ACHN (cell line): ENCODE results near the gene ISL2.
"Not testable (repeated sequence)": the region's sequence is repeated elsewhere in the genome, so short reads cannot be mapped to it uniquely, and the experiment has no call there.

Experiments used
- DNase-seq: peaks from one replicate; pipeline ENCODE4 v3.0.0-alpha.2; 2015
- in situ Hi-C: cut with HindIII; loops from 2 replicates; pipeline ENCODE4 v1.10.0; 2017; ENCODE audit warnings: low sequenced_read_pairs, low pct_ligation_motif_present, low pct_unique_long_range_greater_than_20kb

Gene ISL2

DNA sequence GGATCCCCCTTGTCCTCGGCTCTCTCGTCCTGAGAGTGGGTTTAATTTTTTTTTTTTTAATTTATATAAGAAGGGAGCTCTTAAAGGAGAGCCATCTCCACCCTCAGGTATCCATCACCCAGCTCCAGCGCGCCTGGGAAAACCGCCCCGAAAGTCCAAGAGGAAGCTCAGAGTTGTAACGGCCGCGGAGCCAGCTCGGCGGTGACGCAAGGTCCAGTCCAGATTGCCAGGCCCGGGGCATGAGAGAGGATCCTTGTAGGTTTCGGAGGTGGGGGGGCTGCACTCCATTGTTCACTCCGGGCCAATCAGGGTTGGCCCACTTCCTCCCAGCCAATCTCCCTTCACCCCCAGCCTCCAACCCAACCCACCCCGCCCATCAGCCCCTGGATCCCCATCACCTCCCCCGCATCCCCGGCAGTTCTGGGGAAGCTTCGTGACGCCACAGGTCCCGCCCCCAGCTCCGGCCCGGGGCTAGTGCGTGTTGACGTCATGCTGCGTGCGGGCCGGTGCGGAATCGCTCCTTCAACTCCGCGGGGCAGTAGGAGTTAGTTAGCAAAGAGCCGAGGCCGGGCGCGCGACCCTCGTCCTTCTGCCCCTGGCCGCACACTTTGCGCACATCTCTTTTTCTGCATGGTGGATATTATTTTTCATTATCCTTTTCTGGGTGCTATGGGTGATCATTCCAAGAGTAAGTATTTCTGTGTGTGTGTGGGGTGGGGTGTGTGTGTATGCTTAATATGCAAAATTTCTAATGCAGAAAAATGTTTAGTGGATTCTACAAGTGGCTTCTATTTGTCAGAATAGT, at the start of gene ISL2:
TSS of gene ISL2 (plus strand) at position 520 of the 805 bp plus-strand sequence. CDS start at position 631, 111 bp downstream.
- in situ Hi-C loops: no loop called here
- peak; percentile 93 for DNase-seq

- DNase-seq: no peak
- in situ Hi-C loops: no loop called here
These were observed 47.0 kb upstream of the ISL2 start for GRCh38 chr15:76289582-76289981.

GRCh38 chr15:76293361-76293760, 43.2 kb upstream of the ISL2 start:
- no peak for DNase-seq
- in situ Hi-C loops: no loop called here

- in situ Hi-C loops, DNase-seq: not testable (repeated sequence)
These were observed 42.1 kb upstream of the ISL2 start for GRCh38 chr15:76294463-76294862.

DNA sequence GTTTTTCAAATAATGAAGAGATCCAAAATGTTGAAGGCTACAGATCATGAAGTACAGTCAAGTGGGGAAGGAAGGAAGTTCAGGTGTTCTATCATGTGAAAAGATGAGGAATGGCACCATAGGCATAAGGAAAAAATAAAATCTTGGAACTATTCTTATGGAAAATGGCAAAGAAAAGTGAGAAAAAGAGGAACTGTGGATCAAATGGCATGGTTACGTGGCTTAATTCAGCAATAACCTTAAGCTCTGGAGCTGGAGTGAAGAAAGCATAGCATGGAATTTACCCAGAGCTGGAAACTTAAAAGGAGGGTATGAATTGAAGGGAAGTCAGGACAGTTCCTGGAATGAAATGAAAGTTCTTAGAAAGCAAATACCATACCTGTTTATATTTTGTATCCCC, 39.7 kb upstream of the ISL2 start:
- DNase-seq: no peak
- in situ Hi-C loops: no loop called here

- DNase-seq, in situ Hi-C loops: not testable (repeated sequence)
These were observed 38.6 kb upstream of the ISL2 start for GRCh38 chr15:76297951-76298350.

GRCh38 chr15:76298986-76299385, 37.6 kb upstream of the ISL2 start:
- no peak for DNase-seq
- in situ Hi-C loops: no loop called here

GRCh38 chr15:76299786-76300185, 36.8 kb upstream of the ISL2 start:
- in situ Hi-C loops: no loop called here
- no peak for DNase-seq

DNA sequence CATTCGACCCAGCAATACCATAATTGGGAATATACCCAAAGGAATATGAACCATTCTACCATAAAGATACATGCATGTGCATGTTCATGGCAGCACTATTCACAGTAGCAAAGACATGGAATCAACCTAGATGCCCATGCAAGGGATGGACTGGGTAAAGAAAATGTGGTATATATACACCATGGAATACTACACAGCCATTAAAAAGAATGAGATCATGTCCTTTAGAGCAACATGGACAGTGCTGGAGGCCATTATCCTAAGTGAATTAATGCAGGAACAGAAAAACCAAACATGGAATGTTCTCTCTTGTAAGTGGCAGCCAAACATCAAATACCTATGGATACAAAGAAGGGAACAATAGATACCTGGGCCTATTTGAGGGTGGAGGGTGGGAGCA, 32.7 kb upstream of the ISL2 start:
- DNase-seq: no peak
- in situ Hi-C loops: no loop called here

DNA sequence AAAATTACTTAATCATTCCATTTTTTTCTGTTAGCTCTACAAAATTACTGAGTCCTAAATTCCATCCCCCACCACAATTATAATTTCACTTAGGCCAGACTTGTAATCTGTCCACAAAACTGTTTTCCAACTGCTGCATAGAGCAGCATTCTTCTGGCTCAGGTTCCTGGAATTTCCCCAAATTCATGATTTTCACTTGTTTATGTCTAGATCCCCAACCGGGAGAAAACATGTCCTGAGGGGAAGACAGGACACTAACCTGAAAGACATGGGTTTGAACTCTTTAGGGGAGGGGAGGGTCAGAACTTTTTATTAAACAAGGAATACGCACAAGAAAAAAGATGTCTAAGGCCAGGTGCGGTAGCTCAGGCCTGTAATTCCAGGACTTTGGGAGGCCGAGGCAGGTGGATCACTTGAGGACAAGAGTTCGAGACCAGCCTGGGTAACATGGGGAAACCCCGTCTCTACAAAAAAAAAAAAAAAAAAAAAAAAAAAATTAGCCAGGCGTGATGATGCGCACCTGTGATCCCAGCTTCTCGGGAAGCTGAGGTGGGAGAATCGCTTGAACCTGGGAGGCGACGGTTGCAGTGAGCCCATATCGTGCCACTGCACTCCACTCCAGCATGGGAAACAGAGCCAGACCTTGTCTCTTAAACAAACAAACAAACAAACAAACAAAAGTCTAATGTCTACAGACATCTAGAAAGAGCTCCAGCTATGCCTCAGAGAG, 26.8 kb upstream of the ISL2 start:
- in situ Hi-C loops: no loop called here
- DNase-seq: no peak

DNA sequence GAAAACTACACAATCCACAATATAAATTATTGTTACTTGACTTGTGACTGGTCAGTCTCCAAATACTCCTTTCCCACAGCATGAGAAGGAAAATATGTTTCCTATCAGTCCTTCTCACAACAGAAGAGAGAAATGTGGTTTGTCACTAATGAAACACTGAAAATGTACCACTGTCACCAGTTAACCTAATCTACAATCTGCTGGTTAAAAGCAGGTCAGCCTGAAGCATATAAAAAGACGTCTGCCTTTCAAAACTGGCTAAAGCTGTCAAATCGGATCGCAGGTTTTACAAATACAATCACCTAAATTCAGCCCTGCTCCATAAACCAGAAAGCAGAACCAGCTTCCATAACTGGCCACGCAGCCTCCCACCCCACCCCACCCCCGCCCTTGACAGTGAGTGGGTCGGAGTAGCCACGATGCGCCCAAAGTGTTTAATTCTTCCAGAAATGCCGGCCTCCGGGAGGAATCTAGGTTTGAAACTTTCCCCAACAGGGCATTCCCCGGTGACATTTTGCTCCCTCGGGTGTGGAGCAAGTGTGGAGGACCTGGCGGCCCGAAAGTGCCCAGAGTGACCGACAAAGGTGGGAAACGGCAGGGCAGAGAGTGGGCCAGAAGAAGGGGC, 26.0 kb upstream of the ISL2 start:
- peak; percentile 29 for DNase-seq
- in situ Hi-C loops: no loop called here

- in situ Hi-C loops: no loop called here
These were observed 25.2 kb upstream of the ISL2 start, which contains the start of gene ETFA for GRCh38 chr15:76311100-76311953. ETFA (minus strand) TSS chr15:76311469; CDS start chr15:76311388, 81 bp downstream.

DNA sequence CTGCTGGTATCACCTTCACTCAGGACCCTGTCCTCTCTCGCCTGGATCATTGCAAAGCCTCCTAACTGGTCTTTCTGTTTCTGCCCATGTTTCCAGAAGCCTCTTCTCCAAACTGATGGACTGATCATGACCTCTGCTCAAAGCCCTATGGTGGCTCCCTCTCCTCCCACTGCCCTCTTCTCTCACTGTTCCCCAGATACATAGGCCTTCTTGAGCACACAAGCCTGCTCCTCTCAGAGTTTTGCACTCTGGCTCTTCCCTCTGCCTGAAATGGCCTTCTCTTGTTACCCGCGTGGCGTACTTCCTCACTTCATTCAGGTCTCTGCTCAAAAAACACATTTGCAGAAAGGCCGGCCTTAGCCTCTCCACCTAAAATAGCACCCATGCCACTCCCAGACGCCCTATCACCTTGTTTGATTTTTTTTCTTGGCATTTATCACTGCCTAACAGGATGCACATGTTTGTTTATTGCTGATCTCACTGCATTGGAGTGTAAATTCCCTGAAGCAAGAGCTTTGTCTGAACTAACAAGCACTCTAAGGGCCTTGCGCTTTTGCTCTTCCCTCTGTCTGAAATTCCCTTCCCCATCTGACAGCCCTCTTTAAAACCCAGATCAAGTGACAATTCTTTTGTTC, 23.9 kb upstream of the ISL2 start:
- no peak for DNase-seq
- in situ Hi-C loops: no loop called here

More at GRCh38 chr15:76311100-76311953, 25.2 kb upstream of the ISL2 start, which contains the start of gene ETFA:
- peak; percentile 97 for DNase-seq

- in situ Hi-C loops, DNase-seq: not testable (repeated sequence)
These were observed 23.4 kb upstream of the ISL2 start for GRCh38 chr15:76313175-76313567.

- in situ Hi-C loops: no loop called here
- DNase-seq: no peak
These were observed 22.8 kb upstream of the ISL2 start for GRCh38 chr15:76313731-76314130.

GRCh38 chr15:76320012-76320411, 16.6 kb upstream of the ISL2 start:
- in situ Hi-C loops: no loop called here
- DNase-seq: no peak

GRCh38 chr15:76321171-76321570, 15.4 kb upstream of the ISL2 start:
- in situ Hi-C loops: no loop called here

DNA sequence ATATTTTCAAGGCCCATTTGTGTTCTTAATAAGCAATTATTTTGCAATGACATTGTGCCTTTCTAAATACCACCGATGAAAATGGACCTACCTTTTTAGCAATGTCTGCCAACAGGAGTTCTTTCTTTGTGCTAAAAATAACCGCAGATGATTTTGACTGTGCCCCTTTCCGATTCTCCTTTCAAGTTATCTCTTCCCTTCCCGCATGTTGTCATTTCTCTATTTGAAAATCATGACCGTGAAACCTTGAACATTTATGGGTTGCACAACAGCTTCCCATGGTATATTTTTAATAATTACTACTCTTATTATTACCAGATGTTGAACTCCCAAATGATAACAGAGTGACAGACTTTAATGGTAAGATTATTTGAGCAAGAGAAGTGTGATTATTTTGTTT, 15.0 kb upstream of the ISL2 start:
- in situ Hi-C loops: no loop called here
- DNase-seq: no peak

More at GRCh38 chr15:76321171-76321570, 15.4 kb upstream of the ISL2 start:
- DNase-seq: no peak
